Caco-2 (cell line): ENCODE measurements around the gene KCNMB1. TPM values are rescaled to one million over a fixed set of nuclear protein-coding genes. Genes with fewer than 3 reads are reported as not detected.

Experiments
- BruUV-seq: library from RNA; stranded (reverse); fragments of 400-500 nt; replicated peaks from 2 replicates; lab custom pipeline; 2021; lab: Mats Ljungman, UMichigan
- CTCF ChIA-PET: fragments of 300-600 bp; sonication (Branson Sonifier 250); formaldehyde crosslinking; loops from one replicate; lab custom pipeline; 2022; ENCODE audit warnings: antibody characterized with exemption; lab: Charles Lee
- POLR2A ChIA-PET: fragments of 300-600 bp; sonication (Branson Sonifier 250); formaldehyde crosslinking; loops from one replicate; lab custom pipeline; 2022; ENCODE audit warnings: antibody characterized with exemption; lab: Charles Lee
- DNase-seq, 2 experiments: peaks; one replicate each; pipeline versions ENCODE4 v3.0.0 to v3.0.0-alpha.2; 2020 to 2022
- H3K27me3 ChIP-seq: replicated peaks from 2 replicates; pipeline ENCODE4 v1.6.0; 2011; ENCODE audit warnings: low read length; ENCODE audit not compliant: control insufficient read depth, insufficient read depth
- H3K36me3 ChIP-seq: 2 replicates; pipeline ENCODE4 v1.5.1; 2011; ENCODE audit warnings: low read length; ENCODE audit not compliant: control insufficient read depth, insufficient read depth
- H3K4me1 ChIP-seq: fragments of 250-450 bp; sonication (Bioruptor Pico); 2 replicates; pipeline ENCODE4 v1.5.1; 2020; ENCODE audit warnings: mild to moderate bottlenecking
- H3K4me3 ChIP-seq: 2 replicates; pipeline ENCODE4 v1.5.1; 2011; ENCODE audit warnings: low read depth, mild to moderate bottlenecking, control low read depth, low read length
- H3K9me3 ChIP-seq: fragments of 250-450 bp; sonication (Bioruptor Pico); 2 replicates; pipeline ENCODE4 v1.5.1; 2020; ENCODE audit warnings: mild to moderate bottlenecking, moderate library complexity
- H3K27ac Mint-ChIP-seq: one replicate; pipeline ENCODE4 v1.8.0; 2022; ENCODE audit warnings: mixed read lengths; ENCODE audit not compliant: unreplicated experiment
- H3K27me3 Mint-ChIP-seq: one replicate; pipeline ENCODE4 v1.8.0; 2022; ENCODE audit warnings: mixed read lengths; ENCODE audit not compliant: insufficient read depth, unreplicated experiment
- H3K36me3 Mint-ChIP-seq: one replicate; pipeline ENCODE4 v1.8.0; 2022; ENCODE audit warnings: mild to moderate bottlenecking, mixed read lengths; ENCODE audit not compliant: insufficient read depth, unreplicated experiment
- H3K4me1 Mint-ChIP-seq: one replicate; pipeline ENCODE4 v1.8.0; 2022; ENCODE audit warnings: low read depth, mixed read lengths; ENCODE audit not compliant: unreplicated experiment
- H3K4me3 Mint-ChIP-seq: one replicate; pipeline ENCODE4 v1.8.0; 2022; ENCODE audit warnings: mild to moderate bottlenecking, moderate library complexity, mixed read lengths; ENCODE audit not compliant: unreplicated experiment
- H3K9me3 Mint-ChIP-seq: one replicate; pipeline ENCODE4 v1.8.0; 2022; ENCODE audit warnings: mixed read lengths; ENCODE audit not compliant: unreplicated experiment
- intact Hi-C: fragments of 100-400 bp; cut with micrococcal nuclease; formaldehyde crosslinking; loops from one replicate; pipeline ENCODE4 v1.10.0; 2022; ENCODE audit not compliant: unreplicated experiment
- total RNA-seq: library from RNA; stranded (reverse); gene quantifications from 2 replicates; pipeline ENCODE4 v1.2.3, GENCODE V29; 2022
- TF ChIP-seq, protein P1 (sequence below), 2 experiments: fragments of 200-600 bp in 1 of 2; IDR thresholded peaks; 1 replicate in 1 of 2; 2 replicates in 1 of 2; pipeline versions ENCODE4 v1.5.1 to v1.8.0; 2011 to 2022; ENCODE audit warnings: antibody characterized with exemption in 1 of 2, control low read depth in 1 of 2, inconsistent platforms in 1 of 2, low read depth in 1 of 2, low read length in 1 of 2, mild to moderate bottlenecking in 1 of 2, moderate library complexity in 1 of 2; ENCODE audit not compliant: insufficient read depth in 1 of 2, severe bottlenecking in 1 of 2, unreplicated experiment in 1 of 2

Gene KCNMB1
- total RNA-seq, 1 experiment from 2014 or later, result not detected

- Histone ChIP-seq H3K27me3 (no peaks in the 10 kb centered on the region; the same call in 1 of the 2 replicates), H3K4me3 (no peak overlapping the region), H3K36me3 (no peaks in the 10 kb centered on the region), H3K9me3 (no peaks in the 10 kb centered on the region), H3K4me1 (no peaks in the 10 kb centered on the region)
- Mint-ChIP-seq H3K4me1 (no peaks in the 10 kb centered on the region), H3K27me3 (peaks cover 33% of the 10 kb centered on the region), H3K4me3 (no peak overlapping the region), H3K36me3 (no peaks in the 10 kb centered on the region), H3K9me3 (no peaks in the 10 kb centered on the region), H3K27ac (no peak overlapping the region)
- CTCF ChIA-PET, result no interaction called here
- TF ChIP-seq, protein P1, sequence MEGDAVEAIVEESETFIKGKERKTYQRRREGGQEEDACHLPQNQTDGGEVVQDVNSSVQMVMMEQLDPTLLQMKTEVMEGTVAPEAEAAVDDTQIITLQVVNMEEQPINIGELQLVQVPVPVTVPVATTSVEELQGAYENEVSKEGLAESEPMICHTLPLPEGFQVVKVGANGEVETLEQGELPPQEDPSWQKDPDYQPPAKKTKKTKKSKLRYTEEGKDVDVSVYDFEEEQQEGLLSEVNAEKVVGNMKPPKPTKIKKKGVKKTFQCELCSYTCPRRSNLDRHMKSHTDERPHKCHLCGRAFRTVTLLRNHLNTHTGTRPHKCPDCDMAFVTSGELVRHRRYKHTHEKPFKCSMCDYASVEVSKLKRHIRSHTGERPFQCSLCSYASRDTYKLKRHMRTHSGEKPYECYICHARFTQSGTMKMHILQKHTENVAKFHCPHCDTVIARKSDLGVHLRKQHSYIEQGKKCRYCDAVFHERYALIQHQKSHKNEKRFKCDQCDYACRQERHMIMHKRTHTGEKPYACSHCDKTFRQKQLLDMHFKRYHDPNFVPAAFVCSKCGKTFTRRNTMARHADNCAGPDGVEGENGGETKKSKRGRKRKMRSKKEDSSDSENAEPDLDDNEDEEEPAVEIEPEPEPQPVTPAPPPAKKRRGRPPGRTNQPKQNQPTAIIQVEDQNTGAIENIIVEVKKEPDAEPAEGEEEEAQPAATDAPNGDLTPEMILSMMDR (IDR thresholded peaks at IDR 0.05; ENCODE audit: insufficient read depth in 1 of 2, low read depth in 1 of 2, low read length in 1 of 2, severe bottlenecking in 1 of 2, unreplicated experiment in 1 of 2), result no peak
- POLR2A ChIA-PET, result interaction anchor here (0.6 kb wide), 1 partner anchor 8 kb away, joined by 3 read pairs; no protein-coding TSS in a partner anchor
- intact Hi-C loops, result no loop called here
- DNase-seq, result no peak
- no TSS peak for BruUV-seq
These were observed 16.2 kb downstream of the KCNMB1 start for GRCh38 chr5:170372971-170373370.

GRCh38 chr5:170368586-170368985 is 20.6 kb downstream of the KCNMB1 start:
- Mint-ChIP-seq H3K9me3 (no peaks in the 10 kb centered on the region), H3K4me1 (no peaks in the 10 kb centered on the region), H3K27me3 (peaks cover 48% of the 10 kb centered on the region), H3K4me3 (no peak overlapping the region), H3K27ac (no peak overlapping the region), H3K36me3 (no peaks in the 10 kb centered on the region)
- no peaks in the 10 kb centered on the region for H3K36me3 ChIP-seq
- no peaks in the 10 kb centered on the region for H3K4me1 ChIP-seq
- ChIA-PET POLR2A (no interaction called here), CTCF (no interaction called here)
- intact Hi-C loops, result no loop called here
- no peak overlapping the region for H3K4me3 ChIP-seq
- H3K27me3 ChIP-seq, result no peaks in the 10 kb centered on the region; the same call in none of the 2 replicates
- TF ChIP-seq, protein P1 (IDR thresholded peaks at IDR 0.05; ENCODE audit: insufficient read depth in 1 of 2, low read depth in 1 of 2, low read length in 1 of 2, severe bottlenecking in 1 of 2, unreplicated experiment in 1 of 2), result no peak
- BruUV-seq, result no TSS peak
- DNase-seq, result no peak
- no peaks in the 10 kb centered on the region for H3K9me3 ChIP-seq

GRCh38 chr5:170366276-170366675 is 22.9 kb downstream of the KCNMB1 start:
- TF ChIP-seq, protein P1 (IDR thresholded peaks at IDR 0.05; ENCODE audit: insufficient read depth in 1 of 2, low read depth in 1 of 2, low read length in 1 of 2, severe bottlenecking in 1 of 2, unreplicated experiment in 1 of 2), result no peak
- Mint-ChIP-seq H3K36me3 (no peaks in the 10 kb centered on the region), H3K27me3 (peaks cover 37% of the 10 kb centered on the region), H3K4me3 (no peak overlapping the region), H3K4me1 (no peaks in the 10 kb centered on the region), H3K27ac (no peak overlapping the region), H3K9me3 (no peaks in the 10 kb centered on the region)
- intact Hi-C loops, result no loop called here
- DNase-seq, result no peak
- BruUV-seq, result no TSS peak
- H3K36me3 ChIP-seq, result no peaks in the 10 kb centered on the region
- no peaks in the 10 kb centered on the region; the same call in none of the 2 replicates for H3K27me3 ChIP-seq
- no peak overlapping the region for H3K4me3 ChIP-seq
- CTCF ChIA-PET, result no interaction called here
- POLR2A ChIA-PET, result no interaction called here
- H3K9me3 ChIP-seq, result no peaks in the 10 kb centered on the region
- no peaks in the 10 kb centered on the region for H3K4me1 ChIP-seq
